Bronchial epithelial cell (primary cell): ENCODE results near the gene KXD1. TPM values are rescaled to one million over a fixed set of nuclear protein-coding genes. Genes with fewer than 3 reads are reported as not detected.
A peak's percentile ranks its signal among the peaks of the same experiment; 100 is the strongest.
"Not testable (repeated sequence)": the region's sequence is repeated elsewhere in the genome, so short reads cannot be mapped to it uniquely, and the experiment has no call there.

ENCODE experiments used
- DNase-seq: peaks from one replicate; pipeline ENCODE4 v3.0.0-alpha.2; 2010; ENCODE audit warnings: low read depth
- FAIRE-seq: peaks from 2 replicates; lab custom pipeline; 2011; peaks lifted over from hg19 to GRCh38; lab: Jason Lieb, UNC
- H3K27me3 ChIP-seq: 2 replicates; pipeline ENCODE4 v1.5.1; 2011; ENCODE audit warnings: low read length; ENCODE audit not compliant: control insufficient read depth, insufficient read depth
- H3K36me3 ChIP-seq: 2 replicates; pipeline ENCODE4 v1.5.1; 2011; ENCODE audit warnings: low read length; ENCODE audit not compliant: control insufficient read depth, insufficient read depth
- H3K4me3 ChIP-seq: 2 replicates; pipeline ENCODE4 v1.5.1; 2011; ENCODE audit warnings: mild to moderate bottlenecking, low read depth, low read length, control low read depth
- total RNA-seq: library from RNA; depleted of rRNA; stranded (reverse); fragments of >200 nt; gene quantifications from 2 replicates; pipeline ENCODE4 v1.2.1, GENCODE V29; 2014
- TF ChIP-seq, protein P1 (sequence below): IDR thresholded peaks from 2 replicates; pipeline ENCODE4 v1.5.1; 2011; ENCODE audit warnings: mild to moderate bottlenecking, moderate library complexity, low read length, control low read depth, inconsistent platforms; ENCODE audit not compliant: insufficient read depth, severe bottlenecking

Gene KXD1
- total RNA-seq, 1 donor from 2014 or later: 47.7 TPM

GRCh38 chr19:18591735-18592385, 34.2 kb downstream of the KXD1 start:
- FAIRE-seq: no peak

DNA sequence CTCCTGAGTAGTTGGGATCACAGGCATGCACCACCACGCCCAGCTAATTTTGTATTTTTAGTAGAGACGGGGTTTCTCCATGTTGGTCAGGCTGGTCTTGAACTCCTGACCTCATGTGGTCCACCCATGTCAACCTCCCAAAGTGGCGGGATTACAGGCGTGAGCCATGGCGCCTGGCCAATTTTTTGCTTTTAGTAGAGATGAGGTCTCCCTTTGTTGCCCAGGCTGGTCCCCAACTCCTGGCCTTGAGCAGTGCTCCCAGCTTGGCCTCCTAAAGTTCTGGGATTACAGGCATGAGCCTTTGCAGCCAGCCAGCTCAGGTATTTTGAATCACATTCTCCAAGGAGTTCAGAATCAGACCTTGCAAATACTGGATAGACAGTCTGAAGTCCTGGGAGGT, 35.1 kb downstream of the KXD1 start:
- DNase-seq, H3K27me3 ChIP-seq, H3K4me3 ChIP-seq, H3K36me3 ChIP-seq, FAIRE-seq: not testable (repeated sequence)

More at GRCh38 chr19:18591735-18592385, 34.2 kb downstream of the KXD1 start:
- Histone ChIP-seq H3K36me3 (no peaks in the 10 kb centered on the region), H3K27me3 (no peaks in the 10 kb centered on the region), H3K4me3 (no peak overlapping the region)
- no peak for DNase-seq
- TF ChIP-seq, protein P1, sequence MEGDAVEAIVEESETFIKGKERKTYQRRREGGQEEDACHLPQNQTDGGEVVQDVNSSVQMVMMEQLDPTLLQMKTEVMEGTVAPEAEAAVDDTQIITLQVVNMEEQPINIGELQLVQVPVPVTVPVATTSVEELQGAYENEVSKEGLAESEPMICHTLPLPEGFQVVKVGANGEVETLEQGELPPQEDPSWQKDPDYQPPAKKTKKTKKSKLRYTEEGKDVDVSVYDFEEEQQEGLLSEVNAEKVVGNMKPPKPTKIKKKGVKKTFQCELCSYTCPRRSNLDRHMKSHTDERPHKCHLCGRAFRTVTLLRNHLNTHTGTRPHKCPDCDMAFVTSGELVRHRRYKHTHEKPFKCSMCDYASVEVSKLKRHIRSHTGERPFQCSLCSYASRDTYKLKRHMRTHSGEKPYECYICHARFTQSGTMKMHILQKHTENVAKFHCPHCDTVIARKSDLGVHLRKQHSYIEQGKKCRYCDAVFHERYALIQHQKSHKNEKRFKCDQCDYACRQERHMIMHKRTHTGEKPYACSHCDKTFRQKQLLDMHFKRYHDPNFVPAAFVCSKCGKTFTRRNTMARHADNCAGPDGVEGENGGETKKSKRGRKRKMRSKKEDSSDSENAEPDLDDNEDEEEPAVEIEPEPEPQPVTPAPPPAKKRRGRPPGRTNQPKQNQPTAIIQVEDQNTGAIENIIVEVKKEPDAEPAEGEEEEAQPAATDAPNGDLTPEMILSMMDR: no peak

- Histone ChIP-seq H3K27me3 (no peaks in the 10 kb centered on the region), H3K4me3 (no peak overlapping the region), H3K36me3 (no peaks in the 10 kb centered on the region)
- DNase-seq (no peak), FAIRE-seq (no peak)
- TF ChIP-seq, protein P1: no peak
These were observed 35.9 kb downstream of the KXD1 start for GRCh38 chr19:18593367-18594095.

DNA sequence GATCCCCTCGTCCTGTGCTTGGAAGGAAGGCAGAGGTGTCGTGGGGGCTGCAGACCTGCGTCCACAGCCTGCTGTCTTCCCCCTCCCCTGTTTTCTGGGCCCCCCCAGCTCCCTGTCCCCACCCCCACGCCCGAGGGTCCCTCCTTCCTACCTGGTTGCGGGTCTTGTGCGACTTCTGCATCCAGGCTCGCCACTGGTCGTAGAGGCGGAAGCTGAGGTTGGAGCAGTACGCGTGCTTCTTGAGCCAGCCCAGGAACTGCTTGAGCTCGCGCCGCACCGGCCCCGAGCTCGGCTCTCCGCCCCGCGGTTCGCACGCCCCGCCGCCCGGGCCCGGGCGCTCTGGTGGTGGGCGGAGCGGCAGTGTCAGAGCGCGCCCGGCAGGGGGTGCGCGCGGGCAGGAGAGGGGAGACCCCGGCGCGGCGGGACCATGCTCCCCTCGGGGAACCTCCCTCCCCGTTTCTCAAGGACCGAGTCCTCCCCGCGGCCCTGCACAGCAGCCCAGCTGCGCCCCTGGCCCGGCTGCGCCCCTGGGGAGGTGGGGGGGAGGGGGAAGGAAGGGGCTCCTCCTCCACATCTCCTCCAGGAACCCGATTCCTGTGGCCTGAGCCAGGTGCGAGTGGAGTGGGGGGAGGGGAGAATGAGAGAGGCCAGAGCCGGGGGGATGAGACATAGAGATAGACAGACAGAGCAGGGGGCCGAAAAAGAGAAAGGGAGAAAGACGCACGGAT, 36.6 kb downstream of the KXD1 start:
- Histone ChIP-seq H3K4me3 (peak overlapping the region; percentile 25), H3K27me3 (no peaks in the 10 kb centered on the region), H3K36me3 (no peaks in the 10 kb centered on the region)
- TF ChIP-seq, protein P1: peak; percentile 62
- DNase-seq (peak; percentile 32), FAIRE-seq (no peak)

- Histone ChIP-seq H3K36me3 (no peaks in the 10 kb centered on the region), H3K4me3 (no peak overlapping the region), H3K27me3 (no peaks in the 10 kb centered on the region)
- DNase-seq (no peak), FAIRE-seq (no peak)
- TF ChIP-seq, protein P1: no peak
These were observed 37.2 kb downstream of the KXD1 start for GRCh38 chr19:18594824-18595373.

DNA sequence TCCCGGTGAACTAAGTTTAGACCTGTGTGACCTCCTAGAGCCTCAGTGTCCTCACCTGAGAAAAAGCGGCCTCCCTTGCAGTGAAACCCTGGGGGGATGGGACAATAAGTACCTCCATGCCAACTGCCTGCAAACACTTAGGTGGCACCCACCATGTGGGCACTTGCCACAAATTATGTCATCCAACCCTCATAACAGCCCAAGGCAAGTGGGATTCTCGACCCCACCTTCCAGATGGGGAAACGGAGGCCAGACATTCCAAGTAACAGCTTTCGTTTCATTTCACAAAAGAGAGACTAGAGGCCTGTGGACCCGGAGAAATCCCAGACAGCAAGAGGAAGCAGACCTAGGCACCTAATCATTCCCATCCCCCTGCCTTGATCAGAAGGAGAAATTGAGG, 37.8 kb downstream of the KXD1 start:
- no peak for FAIRE-seq
- H3K4me3 ChIP-seq: no peak overlapping the region
- no peaks in the 10 kb centered on the region for H3K36me3 ChIP-seq
- TF ChIP-seq, protein P1: no peak
- no peak for DNase-seq
- no peaks in the 10 kb centered on the region for H3K27me3 ChIP-seq
